Muscle of back (tissue), 13 donors: ENCODE data around the gene PSG4. TPM values are rescaled to one million over a fixed set of nuclear protein-coding genes. Genes with fewer than 3 reads are reported as not detected.
"Not testable (repeated sequence)": the region's sequence is repeated elsewhere in the genome, so short reads cannot be mapped to it uniquely, and the experiment has no call there.

Experiments used
- DNase-seq, 3 donors: peaks; one replicate each; pipeline versions ENCODE4 v3.0.0 to v3.0.0-alpha.2; 2013
- long read RNA-seq, 9 donors: transcript quantifications; one replicate each; lab custom pipeline, GENCODE V29; 2026
- polyA plus RNA-seq, 10 donors: library from polyadenylated mRNA; unstranded; fragments of 120-200 nt; gene quantifications; one replicate each; pipeline ENCODE4 v1.2.1, GENCODE V29; 2013; ENCODE audit not compliant: insufficient read length in 10 of 10

PSG4 gene
- polyA plus RNA-seq = 1 to 10 TPM in 6 of 10 donors, under 1 TPM in 4; 0.18 to 2.7 (median 1.5) TPM
- long read RNA-seq, donor 1 = 0 reads
- long read RNA-seq, donor 2 = 0 reads
- long read RNA-seq, donor 3 = 0 reads
- long read RNA-seq, donor 4, partial matches to known transcripts = 0 of 5 reads
- long read RNA-seq, donor 4, other reads (novel, unspliced or antisense) = 0 of 5 reads
- long read RNA-seq, donor 5 = 0 reads
- long read RNA-seq, donor 6 = 0 reads
- long read RNA-seq, donor 7 = 0 reads
- long read RNA-seq, donor 8, partial matches to known transcripts = 0 of 2 reads
- long read RNA-seq, donor 8, other reads (novel, unspliced or antisense) = 0 of 2 reads
- long read RNA-seq, donor 9 = 0 reads

- DNase-seq = not testable (repeated sequence)
These were observed at the start of gene PSG4 for GRCh38 chr19:43205471-43206105. PSG4 (minus strand) TSS chr19:43205638; CDS start chr19:43205536, 102 bp downstream.

- DNase-seq = not testable (repeated sequence)
These were observed 46.0 kb upstream of the PSG4 start for GRCh38 chr19:43251428-43251827.

- not testable (repeated sequence) for DNase-seq
These were observed 44.9 kb upstream of the PSG4 start for GRCh38 chr19:43250296-43250695.

GRCh38 chr19:43248635-43249002, 43.2 kb upstream of the PSG4 start:
- DNase-seq = not testable (repeated sequence)

- DNase-seq = not testable (repeated sequence)
These were observed 41.9 kb upstream of the PSG4 start for GRCh38 chr19:43247243-43247880.

GRCh38 chr19:43245848-43246247, 40.4 kb upstream of the PSG4 start:
- DNase-seq = not testable (repeated sequence)

GRCh38 chr19:43242211-43242610, 36.8 kb upstream of the PSG4 start:
- DNase-seq = not testable (repeated sequence)

GRCh38 chr19:43238213-43238612, 32.8 kb upstream of the PSG4 start:
- DNase-seq = not testable (repeated sequence)

- not testable (repeated sequence) for DNase-seq
These were observed 30.2 kb upstream of the PSG4 start for GRCh38 chr19:43235686-43236085.

GRCh38 chr19:43229315-43229714, 23.9 kb upstream of the PSG4 start:
- DNase-seq = no peak

GRCh38 chr19:43228730-43229129, 23.3 kb upstream of the PSG4 start:
- peak in 2 of 3 donors; percentile 1 to 27 for DNase-seq

GRCh38 chr19:43226986-43227385, 21.5 kb upstream of the PSG4 start:
- DNase-seq = not testable (repeated sequence)

- no peak for DNase-seq
These were observed 19.4 kb upstream of the PSG4 start for GRCh38 chr19:43224855-43225253.

- DNase-seq = not testable (repeated sequence)
These were observed 18.9 kb upstream of the PSG4 start for GRCh38 chr19:43224201-43224854.

GRCh38 chr19:43221891-43222290, 16.5 kb upstream of the PSG4 start:
- DNase-seq = not testable (repeated sequence)

GRCh38 chr19:43219136-43219535, 13.7 kb upstream of the PSG4 start:
- DNase-seq = not testable (repeated sequence)

- DNase-seq = not testable (repeated sequence)
These were observed 10.4 kb upstream of the PSG4 start for GRCh38 chr19:43215881-43216280.

GRCh38 chr19:43207991-43208390, 2.6 kb upstream of the PSG4 start:
- no peak for DNase-seq

GRCh38 chr19:43207174-43207573, 1.7 kb upstream of the PSG4 start:
- not testable (repeated sequence) for DNase-seq

- DNase-seq = not testable (repeated sequence)
These were observed 1.8 kb downstream of the PSG4 start for GRCh38 chr19:43203611-43204010.

- DNase-seq = not testable (repeated sequence)
These were observed 3.5 kb downstream of the PSG4 start for GRCh38 chr19:43201891-43202290.

GRCh38 chr19:43201337-43201801, 4.1 kb downstream of the PSG4 start:
- peak in 1 of 3 donors; percentile 22 for DNase-seq
